Liver (tissue), 3 donors: ENCODE data around the gene CIB1.

Source experiments
- EGR1 ChIP-seq, 2 donors: IDR thresholded peaks; 2 replicates each; pipeline ENCODE4 v1.6.1; 2016 to 2018; ENCODE audit warnings: antibody characterized with exemption in 2 of 2, low read depth in 2 of 2
- GABPA ChIP-seq, 2 donors: IDR thresholded peaks in 1 of 2; conservative IDR thresholded peaks in 1 of 2; 2 replicates each; pipeline ENCODE4 v1.6.1; 2016; ENCODE audit warnings: antibody characterized with exemption in 2 of 2, mild to moderate bottlenecking in 1 of 2, moderate library complexity in 1 of 2
- RAD21 ChIP-seq, 2 donors: IDR thresholded peaks; 2 replicates each; pipeline ENCODE4 v1.6.1; 2016; ENCODE audit warnings: antibody characterized with exemption in 2 of 2, mild to moderate bottlenecking in 2 of 2
- TF ChIP-seq, protein P1 (sequence below): fragments of 150-350 bp; IDR thresholded peaks from 2 replicates; pipeline ENCODE4 v1.5.1; 2017; ENCODE audit warnings: improper control_type of control experiment, low read depth, low read length; ENCODE audit not compliant: missing input control
- donor health status: healthy.
- donor health status: healthy.

- TF ChIP-seq, protein P1, sequence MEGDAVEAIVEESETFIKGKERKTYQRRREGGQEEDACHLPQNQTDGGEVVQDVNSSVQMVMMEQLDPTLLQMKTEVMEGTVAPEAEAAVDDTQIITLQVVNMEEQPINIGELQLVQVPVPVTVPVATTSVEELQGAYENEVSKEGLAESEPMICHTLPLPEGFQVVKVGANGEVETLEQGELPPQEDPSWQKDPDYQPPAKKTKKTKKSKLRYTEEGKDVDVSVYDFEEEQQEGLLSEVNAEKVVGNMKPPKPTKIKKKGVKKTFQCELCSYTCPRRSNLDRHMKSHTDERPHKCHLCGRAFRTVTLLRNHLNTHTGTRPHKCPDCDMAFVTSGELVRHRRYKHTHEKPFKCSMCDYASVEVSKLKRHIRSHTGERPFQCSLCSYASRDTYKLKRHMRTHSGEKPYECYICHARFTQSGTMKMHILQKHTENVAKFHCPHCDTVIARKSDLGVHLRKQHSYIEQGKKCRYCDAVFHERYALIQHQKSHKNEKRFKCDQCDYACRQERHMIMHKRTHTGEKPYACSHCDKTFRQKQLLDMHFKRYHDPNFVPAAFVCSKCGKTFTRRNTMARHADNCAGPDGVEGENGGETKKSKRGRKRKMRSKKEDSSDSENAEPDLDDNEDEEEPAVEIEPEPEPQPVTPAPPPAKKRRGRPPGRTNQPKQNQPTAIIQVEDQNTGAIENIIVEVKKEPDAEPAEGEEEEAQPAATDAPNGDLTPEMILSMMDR = no peak
- no peak for TF ChIP-seq GABPA (IDR thresholded peaks at IDR 0.05 in 1 of 2, conservative IDR thresholded peaks at IDR 0.05 in 1 of 2)
- no peak for TF ChIP-seq RAD21 (IDR thresholded peaks at IDR 0.05)
- TF ChIP-seq EGR1 (IDR thresholded peaks at IDR 0.05; ENCODE audit: low read depth in 2 of 2) = no peak
Measured at GRCh38 chr15:90227336-90227735, 6.4 kb downstream of the CIB1 start.
